Panc1 (cell line): ENCODE data around the gene PRICKLE3. TPM values are rescaled to one million over a fixed set of nuclear protein-coding genes. Genes with fewer than 3 reads are reported as not detected.
"Not testable (repeated sequence)": the region's sequence is repeated elsewhere in the genome, so short reads cannot be mapped to it uniquely, and the experiment has no call there.

Source experiments
- ATAC-seq: fragments of 200-7000 bp; cut with Tn5 transposase; 2 replicates; pipeline ENCODE4 v1.9.1; 2020; ENCODE audit warnings: mild to moderate bottlenecking, moderate library complexity
- BruUV-seq: library from RNA; stranded (reverse); fragments of 400-500 nt; replicated peaks from 2 replicates; lab custom pipeline; 2021; lab: Mats Ljungman, UMichigan
- CTCF ChIA-PET: fragments of 300-600 bp; sonication (Branson Sonifier 250); formaldehyde crosslinking; loops from one replicate; lab custom pipeline; 2022; ENCODE audit warnings: antibody characterized with exemption; lab: Charles Lee
- POLR2A ChIA-PET: fragments of 300-600 bp; sonication (Branson Sonifier 250); formaldehyde crosslinking; loops from one replicate; lab custom pipeline; 2022; ENCODE audit warnings: antibody characterized with exemption; lab: Charles Lee
- DNase-seq: peaks from one replicate; pipeline ENCODE4 v3.0.0-alpha.2; 2010; ENCODE audit warnings: low read depth, low spot score
- H3K27ac ChIP-seq: 2 replicates; pipeline ENCODE4 v1.5.1; 2011; ENCODE audit warnings: mild to moderate bottlenecking, low read length, inconsistent platforms
- H3K27me3 ChIP-seq: fragments of 200-500 bp; sonication (Bioruptor generic); 2 replicates; pipeline ENCODE4 v1.6.0; 2014; ENCODE audit warnings: low read length, inconsistent platforms; ENCODE audit not compliant: control insufficient read depth, insufficient read depth
- H3K36me3 ChIP-seq: fragments of 200-500 bp; sonication (Bioruptor generic); 2 replicates; pipeline ENCODE4 v1.5.1; 2014; ENCODE audit warnings: inconsistent platforms, mild to moderate bottlenecking, low read length, moderate library complexity; ENCODE audit not compliant: control insufficient read depth, insufficient read depth
- H3K4me1 ChIP-seq: 2 replicates; pipeline ENCODE4 v1.5.1; 2011; ENCODE audit warnings: inconsistent platforms, mild to moderate bottlenecking, low read length, moderate library complexity; ENCODE audit not compliant: control insufficient read depth, insufficient read depth
- H3K4me3 ChIP-seq, 2 experiments: 2 replicates each; pipeline ENCODE4 v1.5.1; 2011 to 2012; ENCODE audit warnings: low read depth in 2 of 2, low read length in 2 of 2, mild to moderate bottlenecking in 2 of 2, inconsistent platforms in 1 of 2, moderate library complexity in 1 of 2
- H3K9me3 ChIP-seq: fragments of 200-500 bp; sonication (Bioruptor generic); 2 replicates; pipeline ENCODE4 v1.5.1; 2014; ENCODE audit warnings: low read depth, mild to moderate bottlenecking, inconsistent platforms, low read length, moderate library complexity; ENCODE audit not compliant: control insufficient read depth, insufficient read depth
- CTCF ChIP-seq: fragments of 450-650 bp; IDR thresholded peaks from 2 replicates; pipeline ENCODE4 v1.5.1; 2017; ENCODE audit warnings: mild to moderate bottlenecking
- POLR2AphosphoS5 ChIP-seq: IDR thresholded peaks from 2 replicates; pipeline ENCODE4 v1.6.1; 2012; ENCODE audit warnings: mild to moderate bottlenecking, low read depth, low read length, moderate library complexity
- SIN3A ChIP-seq: IDR thresholded peaks from 2 replicates; pipeline ENCODE4 v1.6.1; 2012; ENCODE audit warnings: low read depth, mild to moderate bottlenecking, low read length, moderate library complexity, borderline replicate concordance; ENCODE audit not compliant: insufficient read depth
- TCF7L2 ChIP-seq: IDR thresholded peaks from 2 replicates; pipeline ENCODE4 v1.6.1; 2011; ENCODE audit warnings: mild to moderate bottlenecking, low read depth, low read length, inconsistent platforms
- in situ Hi-C: cut with HindIII; loops from 2 replicates; pipeline ENCODE4 v1.10.0; 2016; ENCODE audit warnings: low sequenced_read_pairs, low pct_unique_long_range_greater_than_20kb
- intact Hi-C: fragments of 100-400 bp; cut with micrococcal nuclease; formaldehyde crosslinking; loops from one replicate; pipeline ENCODE4 v1.10.0; 2022; ENCODE audit not compliant: unreplicated experiment
- total RNA-seq: library from RNA; stranded (reverse); gene quantifications from one replicate; pipeline ENCODE4 v1.2.1, GENCODE V29; 2021; ENCODE audit not compliant: unreplicated experiment
- TF ChIP-seq, protein P1 (sequence below), 2 experiments: IDR thresholded peaks; 2 replicates each; pipeline ENCODE4 v1.6.1; 2011 to 2012; ENCODE audit warnings: low read depth in 2 of 2, control low read depth in 1 of 2, low read length in 1 of 2, mild to moderate bottlenecking in 1 of 2, moderate library complexity in 1 of 2; ENCODE audit not compliant: insufficient read depth in 1 of 2

The PRICKLE3 gene
- total RNA-seq, 1 experiment from 2014 or later: 40.1 TPM

DNA sequence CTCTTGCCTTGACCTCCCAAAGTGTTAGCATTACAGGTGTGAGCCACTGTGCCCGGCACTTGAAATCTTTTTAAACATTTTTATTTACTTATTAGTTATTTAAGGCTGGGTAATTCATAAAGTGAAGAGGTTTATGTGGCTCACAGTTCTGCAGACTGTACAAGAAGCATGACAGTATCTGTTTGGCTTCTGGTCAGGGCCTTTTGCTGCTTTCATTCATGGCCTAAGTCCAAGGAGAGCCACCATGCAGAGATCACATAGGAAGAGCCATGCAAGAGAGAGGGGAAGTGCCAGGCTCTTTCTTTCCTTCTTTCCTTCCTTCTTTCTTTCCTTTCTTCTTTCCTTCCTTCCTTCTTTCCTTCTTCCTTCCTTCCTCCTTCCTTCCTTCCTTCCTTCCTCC is 52.4 kb downstream of the PRICKLE3 start:
- no peaks in the 10 kb centered on the region for H3K27me3 ChIP-seq
- no peak for DNase-seq
- in situ Hi-C loops (no loop called here), intact Hi-C loops (no loop called here)
- H3K27ac ChIP-seq: no peak overlapping the region
- no peaks in the 10 kb centered on the region for H3K9me3 ChIP-seq
- no peaks in the 10 kb centered on the region for H3K4me1 ChIP-seq
- ATAC-seq: no peak
- ChIA-PET CTCF (no interaction called here), POLR2A (no interaction called here)
- no TSS peak for BruUV-seq
- no peak overlapping the region for H3K4me3 ChIP-seq
- TF ChIP-seq TCF7L2 (no peak), CTCF (no peak), SIN3A (no peak), POLR2AphosphoS5 (no peak)
- TF ChIP-seq, protein P1, sequence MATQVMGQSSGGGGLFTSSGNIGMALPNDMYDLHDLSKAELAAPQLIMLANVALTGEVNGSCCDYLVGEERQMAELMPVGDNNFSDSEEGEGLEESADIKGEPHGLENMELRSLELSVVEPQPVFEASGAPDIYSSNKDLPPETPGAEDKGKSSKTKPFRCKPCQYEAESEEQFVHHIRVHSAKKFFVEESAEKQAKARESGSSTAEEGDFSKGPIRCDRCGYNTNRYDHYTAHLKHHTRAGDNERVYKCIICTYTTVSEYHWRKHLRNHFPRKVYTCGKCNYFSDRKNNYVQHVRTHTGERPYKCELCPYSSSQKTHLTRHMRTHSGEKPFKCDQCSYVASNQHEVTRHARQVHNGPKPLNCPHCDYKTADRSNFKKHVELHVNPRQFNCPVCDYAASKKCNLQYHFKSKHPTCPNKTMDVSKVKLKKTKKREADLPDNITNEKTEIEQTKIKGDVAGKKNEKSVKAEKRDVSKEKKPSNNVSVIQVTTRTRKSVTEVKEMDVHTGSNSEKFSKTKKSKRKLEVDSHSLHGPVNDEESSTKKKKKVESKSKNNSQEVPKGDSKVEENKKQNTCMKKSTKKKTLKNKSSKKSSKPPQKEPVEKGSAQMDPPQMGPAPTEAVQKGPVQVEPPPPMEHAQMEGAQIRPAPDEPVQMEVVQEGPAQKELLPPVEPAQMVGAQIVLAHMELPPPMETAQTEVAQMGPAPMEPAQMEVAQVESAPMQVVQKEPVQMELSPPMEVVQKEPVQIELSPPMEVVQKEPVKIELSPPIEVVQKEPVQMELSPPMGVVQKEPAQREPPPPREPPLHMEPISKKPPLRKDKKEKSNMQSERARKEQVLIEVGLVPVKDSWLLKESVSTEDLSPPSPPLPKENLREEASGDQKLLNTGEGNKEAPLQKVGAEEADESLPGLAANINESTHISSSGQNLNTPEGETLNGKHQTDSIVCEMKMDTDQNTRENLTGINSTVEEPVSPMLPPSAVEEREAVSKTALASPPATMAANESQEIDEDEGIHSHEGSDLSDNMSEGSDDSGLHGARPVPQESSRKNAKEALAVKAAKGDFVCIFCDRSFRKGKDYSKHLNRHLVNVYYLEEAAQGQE (IDR thresholded peaks at IDR 0.05; ENCODE audit: insufficient read depth in 1 of 2, low read depth in 2 of 2, low read length in 1 of 2): no peak
- no peaks in the 10 kb centered on the region for H3K36me3 ChIP-seq

- POLR2A ChIA-PET, H3K4me1 ChIP-seq, H3K27ac ChIP-seq, intact Hi-C loops, DNase-seq, H3K4me3 ChIP-seq, H3K9me3 ChIP-seq, CTCF ChIA-PET, ATAC-seq, BruUV-seq, H3K27me3 ChIP-seq, H3K36me3 ChIP-seq, in situ Hi-C loops: not testable (repeated sequence)
Observed at GRCh38 chrX:49132275-49132674, 53.9 kb downstream of the PRICKLE3 start.

- POLR2A ChIA-PET: no interaction called here
- Histone ChIP-seq H3K36me3 (no peaks in the 10 kb centered on the region), H3K4me1 (no peaks in the 10 kb centered on the region), H3K27me3 (no peaks in the 10 kb centered on the region), H3K4me3 (no peak overlapping the region), H3K27ac (no peak overlapping the region), H3K9me3 (no peaks in the 10 kb centered on the region)
- no peak for DNase-seq
- no peak for TF ChIP-seq POLR2AphosphoS5
- no peak for TF ChIP-seq SIN3A
- TF ChIP-seq CTCF: no peak
- no peak for TF ChIP-seq TCF7L2
- intact Hi-C loops: no loop called here
- CTCF ChIA-PET: no interaction called here
- no peak for ATAC-seq
- BruUV-seq: no TSS peak
- in situ Hi-C loops: no loop called here
Observed at GRCh38 chrX:49129427-49129826, 56.7 kb downstream of the PRICKLE3 start.

- in situ Hi-C loops, H3K27ac ChIP-seq, ATAC-seq, H3K4me1 ChIP-seq, POLR2A ChIA-PET, H3K4me3 ChIP-seq, H3K9me3 ChIP-seq, H3K27me3 ChIP-seq, DNase-seq, H3K36me3 ChIP-seq, CTCF ChIA-PET, intact Hi-C loops, BruUV-seq: not testable (repeated sequence)
Observed at GRCh38 chrX:49127742-49128258, 58.4 kb downstream of the PRICKLE3 start.
